Omental fat pad (tissue), 4 donors: ENCODE data around the gene FAM118A. TPM values are rescaled to one million over a fixed set of nuclear protein-coding genes. Genes with fewer than 3 reads are reported as not detected.
A peak's percentile ranks its signal among the peaks of the same experiment; 100 is the strongest.
"Not testable (repeated sequence)": the region's sequence is repeated elsewhere in the genome, so short reads cannot be mapped to it uniquely, and the experiment has no call there.

Experiments used
- ATAC-seq: fragments of 150-250 bp; one replicate; pipeline ENCODE4 v1.9.1; 2016; ENCODE audit warnings: mild to moderate bottlenecking, moderate library complexity; ENCODE audit not compliant: low FRiP score
- DNase-seq: peaks from one replicate; pipeline ENCODE4 v3.0.0-alpha.2; 2019; ENCODE audit warnings: low spot score
- CTCF ChIP-seq, 3 donors: fragments of 450-650 bp; IDR thresholded peaks; one replicate each; pipeline ENCODE4 v1.5.1; 2016 to 2017; ENCODE audit warnings: antibody characterized with exemption in 3 of 3, mild to moderate bottlenecking in 3 of 3, moderate library complexity in 2 of 3
- total RNA-seq, 4 donors: library from RNA; depleted of rRNA; stranded (reverse); fragments of >200 nt; gene quantifications; one replicate each; pipeline ENCODE4 v1.1.0, GENCODE V29; 2016

The FAM118A gene
- total RNA-seq, 4 donors from 2014 or later: 16.9 to 59.0 (median 33.7) TPM

- ATAC-seq: no peak
- TF ChIP-seq CTCF (IDR thresholded peaks at IDR 0.05): no peak
Observed at GRCh38 chr22:45273452-45274075, 36.2 kb upstream of the FAM118A start.

GRCh38 chr22:45276507-45277105 lies 33.1 kb upstream of the FAM118A start:
- DNase-seq (no peak), ATAC-seq (no peak)
- TF ChIP-seq CTCF (IDR thresholded peaks at IDR 0.05): no peak

More at GRCh38 chr22:45273452-45274075, 36.2 kb upstream of the FAM118A start:
- no peak for DNase-seq

GRCh38 chr22:45277720-45278119 lies 32.0 kb upstream of the FAM118A start:
- not testable (repeated sequence) for ATAC-seq, DNase-seq

- DNase-seq: no peak
- no peak for ATAC-seq
- no peak for TF ChIP-seq CTCF (IDR thresholded peaks at IDR 0.05)
Observed at GRCh38 chr22:45278125-45278524, 31.6 kb upstream of the FAM118A start.

- no peak for TF ChIP-seq CTCF (IDR thresholded peaks at IDR 0.05)
- no peak for ATAC-seq
- DNase-seq: no peak
Observed at GRCh38 chr22:45280587-45280980, 29.1 kb upstream of the FAM118A start.

- ATAC-seq (no peak), DNase-seq (no peak)
- TF ChIP-seq CTCF (IDR thresholded peaks at IDR 0.05): no peak
Observed at GRCh38 chr22:45281010-45281409, 28.7 kb upstream of the FAM118A start.

GRCh38 chr22:45284705-45285262 lies 24.9 kb upstream of the FAM118A start, which contains the start of gene UPK3A:
Gene UPK3A (plus strand): TSS chr22:45284949. CDS start chr22:45285014, 65 bp downstream.
- TF ChIP-seq CTCF (IDR thresholded peaks at IDR 0.05): no peak
- ATAC-seq: peak; percentile 82
- DNase-seq: no peak
